Activated CD4-positive, alpha-beta T cell treated with anti-CD3 and anti-CD28 coated beads, Interleukin-2, amount 50 U/mL, for 48 hours (primary cell): ENCODE results near the gene EZH1.

Experiments
- DNase-seq, 2 experiments: peaks; one replicate each; pipeline ENCODE4 v3.0.0-alpha.2; 2020

Gene EZH1

GRCh38 chr17:42706732-42707131 lies 38.1 kb downstream of the EZH1 start:
- DNase-seq: peak; percentile 65 to 76

- DNase-seq: peak; percentile 38 to 55
These were observed 39.9 kb downstream of the EZH1 start for GRCh38 chr17:42704837-42705494.

- DNase-seq: no peak
These were observed 40.4 kb downstream of the EZH1 start for GRCh38 chr17:42704490-42704836.

GRCh38 chr17:42702446-42702845 lies 42.4 kb downstream of the EZH1 start:
- no peak for DNase-seq

GRCh38 chr17:42700586-42701289 lies 44.1 kb downstream of the EZH1 start:
- no peak for DNase-seq

- DNase-seq: no peak
These were observed 45.5 kb downstream of the EZH1 start for GRCh38 chr17:42699415-42699740.

- no peak for DNase-seq
These were observed 46.0 kb downstream of the EZH1 start for GRCh38 chr17:42698736-42699414.

GRCh38 chr17:42697108-42697811 lies 47.6 kb downstream of the EZH1 start:
- no peak for DNase-seq

- DNase-seq: no peak
These were observed 49.3 kb downstream of the EZH1 start for GRCh38 chr17:42695500-42695899.

- DNase-seq: no peak
These were observed 50.3 kb downstream of the EZH1 start for GRCh38 chr17:42694524-42694923.

GRCh38 chr17:42692489-42692888 lies 52.4 kb downstream of the EZH1 start:
- DNase-seq: no peak

GRCh38 chr17:42691021-42691545 lies 53.8 kb downstream of the EZH1 start:
- no peak for DNase-seq

- no peak for DNase-seq
These were observed 54.2 kb downstream of the EZH1 start for GRCh38 chr17:42690596-42690995.

GRCh38 chr17:42687707-42688320 lies 57.0 kb downstream of the EZH1 start:
- DNase-seq: no peak

- DNase-seq: no peak
These were observed 58.2 kb downstream of the EZH1 start for GRCh38 chr17:42686520-42687128.

- no peak for DNase-seq
These were observed 59.0 kb downstream of the EZH1 start for GRCh38 chr17:42685831-42686230.

GRCh38 chr17:42684929-42685556 lies 59.8 kb downstream of the EZH1 start:
- no peak for DNase-seq

GRCh38 chr17:42683407-42684034 lies 61.3 kb downstream of the EZH1 start:
- DNase-seq: no peak

- DNase-seq: peak; percentile 41 to 48
These were observed 62.0 kb downstream of the EZH1 start for GRCh38 chr17:42682722-42683403.

GRCh38 chr17:42681976-42682721 lies 62.7 kb downstream of the EZH1 start, which contains the start of gene CNTNAP1:
TSS of gene CNTNAP1 (plus strand) at chr17:42682531. CDS start at chr17:42682830, 299 bp downstream.
- DNase-seq: peak; percentile 39 to 52
